Measurements from ENCODE around the gene TMEM132A.

The TMEM132A gene

GRCh38 chr11:60985501-60985900 lies 61.2 kb downstream of the TMEM132A start:
- in situ Hi-C loops (cut with MboI; ENCODE audit: low sequenced_read_pairs) = no loop called here

DNA sequence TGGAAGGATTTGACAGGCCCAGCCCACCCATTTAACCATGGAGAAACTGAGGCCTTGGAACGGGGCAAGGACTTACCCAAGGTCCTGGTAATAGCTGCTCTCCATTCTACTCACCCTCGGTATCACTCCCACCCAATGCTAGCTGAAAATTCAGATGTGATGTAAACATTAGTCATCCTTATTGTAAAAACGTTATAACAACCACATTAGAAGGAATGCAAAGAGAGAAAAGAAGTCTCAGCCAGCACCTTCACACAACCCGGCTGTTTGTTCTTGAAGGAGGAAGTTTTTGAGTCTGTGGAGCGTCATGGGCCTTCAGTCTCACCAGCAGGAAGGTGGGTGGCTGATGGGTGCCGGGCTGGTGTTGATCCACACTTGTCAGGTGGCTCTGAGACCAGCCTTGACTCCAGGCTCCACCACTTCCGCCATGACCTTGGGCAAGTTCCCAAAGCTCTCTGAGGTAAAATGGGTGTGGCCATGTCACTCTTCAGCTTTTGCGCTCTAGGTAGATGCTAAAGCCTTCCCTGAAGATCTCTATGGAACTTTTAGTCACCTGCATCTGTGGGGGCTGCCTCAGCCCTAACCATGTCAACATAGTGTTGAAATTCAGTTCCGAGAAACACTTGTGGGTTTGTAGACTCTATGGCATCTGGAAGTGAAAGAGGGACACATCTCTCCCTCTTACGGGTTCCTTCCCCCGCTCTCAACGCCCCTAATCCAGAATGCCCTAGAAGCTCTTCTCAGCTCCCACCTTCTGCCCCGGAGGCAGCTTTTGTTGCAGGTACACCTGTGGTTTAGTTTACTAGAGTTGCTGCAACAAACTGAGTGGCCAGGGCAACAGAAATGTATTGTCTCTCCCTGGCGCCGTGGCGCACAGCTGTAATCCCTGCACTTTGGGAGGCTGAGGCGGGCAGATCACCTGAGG lies 62.0 kb downstream of the TMEM132A start:
- in situ Hi-C loops (cut with MboI; ENCODE audit: low sequenced_read_pairs) = no loop called here

Data from HL-60/S4 (cell line).